ENCODE measurements around the gene KIAA0753. TPM values are rescaled to one million over a fixed set of nuclear protein-coding genes. Genes with fewer than 3 reads are reported as not detected.

The KIAA0753 gene
- total and polyA plus RNA-seq, 9 of the 15 experiments (the other 6 are each of a cell fraction or from before 2014, with no cell fraction given), result 2.0 to 9.0 (median 6.9) TPM

- H3K9me1 ChIP-seq (ENCODE audit: control insufficient read depth, insufficient read depth, low read length), result no peaks in the 10 kb centered on the region
- no peak overlapping the region for H3K4me3 ChIP-seq
- intact Hi-C loops (cut with micrococcal nuclease), result no loop called here
- no peak overlapping the region for H3K9ac ChIP-seq (ENCODE audit: insufficient read depth in 1 of 2, low read depth in 2 of 2, low read length in 2 of 2)
- in situ Hi-C loops (cut with MboI), result no loop called here
- no peaks in the 10 kb centered on the region for H3K79me2 ChIP-seq (ENCODE audit: control insufficient read depth, insufficient read depth, low read length)
- ChIA-PET CTCF (ENCODE audit: low intra/inter-chr PET ratio) (no interaction called here), POLR2A (no interaction called here)
- WGBS (ENCODE audit: insufficient coverage, low coverage, missing lambda C conversion rate), result 0% methylated on average over 3 of the region's 3 CpGs
- no peak for ATAC-seq
- H4K20me1 ChIP-seq (replicated peaks; ENCODE audit: control insufficient read depth, insufficient read depth, low read length), result no peaks in the 10 kb centered on the region
- H3K9me3 ChIP-seq (replicated peaks; ENCODE audit: control insufficient read depth, insufficient read depth, low read depth, low read length), result no peaks in the 10 kb centered on the region; the same call in 1 of the 2 replicates
- H2AFZ ChIP-seq (ENCODE audit: low read depth, low read length), result no peak overlapping the region
- no peak for DNase-seq (ENCODE audit: extremely low read depth in 1 of 4, low spot score in 3 of 4)
- H3K4me2 ChIP-seq (ENCODE audit: insufficient read depth, low read length), result no peak overlapping the region
- H3K4me1 ChIP-seq (replicated peaks in 1 of 2; ENCODE audit: control insufficient read depth in 2 of 2, insufficient read depth in 2 of 2, low read length in 2 of 2), result no peaks in the 10 kb centered on the region
- peaks cover 6 to 30% of the 10 kb centered on the region in 2 experiments; a peak in 4 of 5 replicates for H3K27me3 ChIP-seq (ENCODE audit: control insufficient read depth in 2 of 2, insufficient read depth in 2 of 2, low read length in 2 of 2)
- no peak for FAIRE-seq
- no peak for TF ChIP-seq GTF2A2 (tag; IDR thresholded peaks at IDR 0.05)
- no peak for TF ChIP-seq TRIM25 (IDR thresholded peaks at IDR 0.05; ENCODE audit: borderline replicate concordance)
- no peak for TF ChIP-seq TAL1 (IDR thresholded peaks at IDR 0.05)
- no peak for TF ChIP-seq ZNF79 (CRISPR knock-in tag; IDR thresholded peaks at IDR 0.05; ENCODE audit: low read depth)
- TF ChIP-seq MBD2 (IDR thresholded peaks at IDR 0.05; ENCODE audit: borderline replicate concordance, low read depth), result no peak
- TF ChIP-seq CBX5 (IDR thresholded peaks at IDR 0.05; ENCODE audit: borderline replicate concordance, low read depth), result no peak
- no peak for TF ChIP-seq KLF6 (CRISPR knock-in tag; IDR thresholded peaks at IDR 0.05; ENCODE audit: borderline replicate concordance)
- no peak for TF ChIP-seq MYNN (IDR thresholded peaks at IDR 0.05)
- TF ChIP-seq MYNN (CRISPR knock-in tag; IDR thresholded peaks at IDR 0.05), result no peak
- TF ChIP-seq SRF (CRISPR knock-in tag; IDR thresholded peaks at IDR 0.05), result no peak
- no peak for TF ChIP-seq CHD1 (IDR thresholded peaks at IDR 0.05; ENCODE audit: low read length)
- TF ChIP-seq E2F6 (IDR thresholded peaks at IDR 0.05; ENCODE audit: borderline replicate concordance in 1 of 2, extremely low read depth in 1 of 2, insufficient read depth in 1 of 2, insufficient read length in 1 of 2, low read depth in 1 of 2, low read length in 1 of 2, poor library complexity in 1 of 2, severe bottlenecking in 1 of 2), result no peak
- TF ChIP-seq RNF2 (IDR thresholded peaks at IDR 0.05), result no peak
- no peak for TF ChIP-seq NCOR1 (IDR thresholded peaks at IDR 0.05)
- no peak for TF ChIP-seq COPS2 (conservative IDR thresholded peaks at IDR 0.05)
- no peak for TF ChIP-seq ZNF717 (CRISPR knock-in tag; IDR thresholded peaks at IDR 0.05)
- TF ChIP-seq ZNF175 (CRISPR knock-in tag; IDR thresholded peaks at IDR 0.05; ENCODE audit: low read depth), result no peak
- no peak for TF ChIP-seq ZNF584 (CRISPR knock-in tag; IDR thresholded peaks at IDR 0.05; ENCODE audit: low read depth)
- TF ChIP-seq CHD2 (IDR thresholded peaks at IDR 0.05; ENCODE audit: low read depth, low read length), result no peak
- no peak overlapping the region for H3K27ac ChIP-seq (ENCODE audit: extremely low read depth, low read depth, low read length)
- BruUV-seq (replicated peaks), result no TSS peak
- no peaks in the 10 kb centered on the region for H3K36me3 ChIP-seq (ENCODE audit: control insufficient read depth, insufficient read depth, low read length)
These were observed 100.6 kb downstream of the KIAA0753 start for GRCh38 chr17:6539871-6540270.

Measured in K562 (cell line).